Adipocyte (in vitro differentiated cells): ENCODE results near the gene RHBDL3.
"Not testable (repeated sequence)": the region's sequence is repeated elsewhere in the genome, so short reads cannot be mapped to it uniquely, and the experiment has no call there.

Experiments
- DNase-seq: peaks from one replicate; pipeline ENCODE4 v3.0.0-alpha.2; 2015; ENCODE audit warnings: low read depth
- H3K27me3 ChIP-seq: replicated peaks from 2 replicates; pipeline ENCODE4 v1.7.0; 2013; ENCODE audit warnings: mild to moderate bottlenecking, low read length, moderate library complexity; ENCODE audit not compliant: control insufficient read depth, insufficient read depth
- H3K36me3 ChIP-seq: 2 replicates; pipeline ENCODE4 v1.7.0; 2013; ENCODE audit warnings: low read length, mild to moderate bottlenecking, moderate library complexity; ENCODE audit not compliant: control insufficient read depth, insufficient read depth, severe bottlenecking
- H3K4me1 ChIP-seq: 2 replicates; pipeline ENCODE4 v1.7.0; 2013; ENCODE audit warnings: mild to moderate bottlenecking, low read length, moderate library complexity; ENCODE audit not compliant: control insufficient read depth, insufficient read depth
- H3K4me3 ChIP-seq: 2 replicates; pipeline ENCODE4 v1.7.0; 2013; ENCODE audit warnings: mild to moderate bottlenecking, low read length, moderate library complexity
- H3K9ac ChIP-seq: 2 replicates; pipeline ENCODE4 v1.7.0; 2013; ENCODE audit warnings: mild to moderate bottlenecking, low read length, moderate library complexity
- H3K9me3 ChIP-seq: 2 replicates; pipeline ENCODE4 v1.7.0; 2013; ENCODE audit warnings: mild to moderate bottlenecking, low read length, moderate library complexity; ENCODE audit not compliant: control insufficient read depth

RHBDL3 gene

DNA sequence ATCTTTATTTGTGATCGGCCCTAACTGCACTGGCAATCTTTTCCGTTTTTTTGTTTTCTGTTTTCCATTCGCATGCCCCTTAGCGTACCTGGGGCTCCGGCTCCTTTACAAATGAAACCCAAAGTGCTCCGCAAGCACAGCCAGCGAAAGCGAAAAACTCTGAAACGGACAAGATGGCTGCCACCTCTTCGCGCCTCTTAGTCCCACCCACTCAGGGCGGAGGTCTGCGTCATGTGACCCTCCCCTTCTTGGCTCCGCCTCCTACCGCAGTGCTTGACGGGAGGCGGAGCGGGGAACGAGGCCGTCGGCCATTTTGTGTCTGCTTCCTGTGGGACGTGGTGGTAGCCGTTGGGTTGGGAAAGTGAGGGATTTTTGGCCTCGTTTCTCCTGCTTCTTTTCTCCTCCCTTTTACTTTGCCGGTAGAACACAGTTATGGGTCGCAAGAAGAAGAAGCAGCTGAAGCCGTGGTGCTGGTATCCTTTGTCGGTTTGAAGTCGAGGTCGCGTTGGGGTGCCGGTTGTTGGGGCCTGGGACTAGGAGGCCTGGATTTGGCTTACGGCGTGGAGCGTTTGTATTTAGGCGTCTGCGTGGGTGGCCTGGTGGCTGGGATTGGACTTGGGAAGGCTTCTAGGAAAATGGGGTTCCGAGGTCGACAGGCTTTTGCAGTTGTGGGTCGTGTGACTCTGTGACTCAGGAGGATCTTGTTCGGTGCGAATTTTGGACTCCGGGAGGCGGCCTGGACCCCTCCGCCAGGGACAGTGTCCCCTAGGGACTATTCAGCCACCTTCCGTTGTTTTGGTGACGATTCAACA is 84.4 kb downstream of the RHBDL3 start, which contains the start of gene ZNF207:
Gene ZNF207 (plus strand): TSS at position 304 of the 812 bp plus-strand sequence. CDS start 129 bp downstream, at position 433.
- H3K27me3 ChIP-seq, result no peaks in the 10 kb centered on the region
- H3K4me3 ChIP-seq, result peak within 1 kb of the TSS; percentile 97
- H3K4me1 ChIP-seq, result peaks cover 31% of the 10 kb centered on the region
- peak; percentile 99 for DNase-seq
- H3K9ac ChIP-seq, result peak within 1 kb of the TSS; percentile 100
- H3K9me3 ChIP-seq, result no peaks in the 10 kb centered on the region
- peaks cover 22% of the 10 kb centered on the region for H3K36me3 ChIP-seq

DNA sequence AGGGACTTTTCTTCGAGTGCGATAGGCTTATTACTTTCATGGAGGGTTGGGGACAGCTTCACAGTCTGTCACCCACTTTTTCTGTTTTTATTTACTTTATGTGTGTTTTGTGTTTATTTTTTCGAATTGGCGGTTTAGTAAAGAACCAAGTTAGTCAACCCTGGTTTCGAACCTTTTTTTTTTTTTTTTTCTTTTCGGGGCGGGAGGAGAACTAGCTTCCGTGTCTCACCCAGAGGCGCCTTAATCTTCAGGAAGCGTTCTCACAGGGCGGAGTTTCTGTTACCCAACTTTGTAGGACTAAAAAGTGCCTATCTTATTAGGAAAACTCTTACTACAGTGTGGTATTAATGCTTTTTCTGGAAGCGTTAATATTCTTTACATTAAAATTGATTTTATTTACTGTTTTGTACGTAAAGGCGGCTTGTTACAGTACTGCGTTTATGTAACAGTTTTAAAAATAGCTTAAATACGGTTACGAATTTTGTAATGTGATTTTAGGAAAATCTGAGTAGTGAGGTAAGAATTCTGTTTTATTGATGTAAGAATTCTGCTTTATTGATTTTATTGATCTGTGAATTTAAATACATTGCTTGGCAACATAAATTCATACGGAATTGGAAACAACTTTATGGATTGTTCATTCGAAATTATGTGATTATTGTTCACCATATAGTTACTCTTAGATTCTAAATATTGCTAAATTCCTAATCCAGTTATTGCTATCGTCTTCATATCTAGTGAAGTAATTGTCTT is 85.2 kb downstream of the RHBDL3 start:
- H3K9me3 ChIP-seq, result no peaks in the 10 kb centered on the region
- peak; percentile 85 for DNase-seq

DNA sequence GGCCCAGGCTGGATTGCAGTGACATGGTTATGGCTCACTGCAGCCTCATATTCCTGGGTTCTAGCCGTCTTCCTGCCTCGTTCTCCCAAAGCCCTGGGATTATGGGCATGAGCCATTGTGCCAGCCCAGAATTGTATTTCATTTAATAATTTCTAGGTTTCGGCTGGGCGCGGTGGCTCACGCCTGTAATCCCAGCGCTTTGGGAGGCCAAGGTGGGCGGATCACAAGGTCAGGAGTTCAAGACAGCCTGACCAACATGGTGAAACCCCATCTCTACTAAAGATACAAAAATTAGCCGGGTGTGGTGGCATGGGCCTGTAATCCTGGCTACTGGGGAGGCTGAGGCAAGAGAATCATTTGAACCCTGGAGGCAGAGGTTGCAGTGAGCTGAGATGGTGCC is 87.1 kb downstream of the RHBDL3 start:
- Histone ChIP-seq H3K4me1 (peaks cover 51% of the 10 kb centered on the region), H3K9ac (peak overlapping the region; percentile 100), H3K4me3 (peak overlapping the region; percentile 97), H3K36me3 (peaks cover 33% of the 10 kb centered on the region)
- not testable (repeated sequence) for DNase-seq, H3K27me3 ChIP-seq, H3K9me3 ChIP-seq

More for the DNA sequence above, 85.2 kb downstream of the RHBDL3 start:
- H3K4me3 ChIP-seq, result peak overlapping the region; percentile 97
- H3K9ac ChIP-seq, result peak overlapping the region; percentile 100
- H3K27me3 ChIP-seq, result no peaks in the 10 kb centered on the region
- peaks cover 30% of the 10 kb centered on the region for H3K36me3 ChIP-seq
- peaks cover 39% of the 10 kb centered on the region for H3K4me1 ChIP-seq

GRCh38 chr17:32355649-32356377 is 90.2 kb downstream of the RHBDL3 start:
- DNase-seq, result peak; percentile 20
- Histone ChIP-seq H3K9me3 (no peaks in the 10 kb centered on the region), H3K4me1 (peaks cover 45% of the 10 kb centered on the region), H3K27me3 (no peaks in the 10 kb centered on the region), H3K36me3 (peaks cover 64% of the 10 kb centered on the region), H3K9ac (no peak overlapping the region), H3K4me3 (peak overlapping the region; percentile 44)

DNA sequence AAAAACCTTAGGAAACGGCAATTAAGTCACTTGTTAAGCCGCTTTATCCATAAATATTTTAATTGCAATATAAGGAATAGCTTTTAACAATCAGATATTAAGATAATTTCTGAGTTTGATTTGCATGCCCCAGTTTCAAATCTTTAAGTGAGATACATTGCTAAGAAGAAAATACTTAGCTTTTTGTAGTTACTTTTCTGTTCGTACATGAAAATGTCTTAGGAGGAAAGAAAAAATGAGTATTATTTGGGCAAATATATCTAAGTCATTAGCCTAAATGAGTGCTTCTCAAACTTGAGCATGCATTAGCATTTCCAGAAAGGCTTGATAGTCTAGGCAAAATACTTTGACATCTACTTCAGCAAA is 90.7 kb downstream of the RHBDL3 start:
- no peak for DNase-seq
- Histone ChIP-seq H3K9me3 (no peaks in the 10 kb centered on the region), H3K36me3 (peaks cover 69% of the 10 kb centered on the region)

DNA sequence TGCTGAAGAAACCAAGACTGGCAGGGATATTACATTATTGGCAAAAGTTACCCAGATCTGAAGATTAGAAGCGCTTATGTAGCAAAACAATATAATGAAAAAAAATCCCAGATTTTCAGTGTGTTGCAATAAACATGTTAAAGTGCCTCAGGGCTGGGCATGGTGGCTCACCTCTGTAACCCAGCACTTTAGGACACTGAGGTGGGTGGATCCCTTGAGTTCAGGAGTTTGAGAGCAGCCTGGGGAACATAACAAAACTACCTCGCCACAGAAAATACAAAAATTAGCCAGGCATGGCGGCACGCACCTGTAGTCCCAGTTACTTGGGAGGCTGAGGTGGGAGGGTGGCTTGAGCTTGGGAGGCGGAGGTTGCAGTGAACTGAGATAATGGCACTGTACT is 91.1 kb downstream of the RHBDL3 start:
- peak; percentile 79 for DNase-seq
- peaks cover 49% of the 10 kb centered on the region for H3K4me1 ChIP-seq
- H3K9me3 ChIP-seq, result no peaks in the 10 kb centered on the region
- H3K27me3 ChIP-seq, result no peaks in the 10 kb centered on the region
- H3K9ac ChIP-seq, result peak overlapping the region; percentile 9
- H3K36me3 ChIP-seq, result peaks cover 73% of the 10 kb centered on the region
- H3K4me3 ChIP-seq, result no peak overlapping the region

More for the DNA sequence above, 90.7 kb downstream of the RHBDL3 start:
- no peaks in the 10 kb centered on the region for H3K27me3 ChIP-seq
- H3K9ac ChIP-seq, result peak overlapping the region; percentile 9
- peaks cover 47% of the 10 kb centered on the region for H3K4me1 ChIP-seq
- peak overlapping the region; percentile 44 for H3K4me3 ChIP-seq

- Histone ChIP-seq H3K27me3 (no peaks in the 10 kb centered on the region), H3K36me3 (peaks cover 77% of the 10 kb centered on the region), H3K9me3 (no peaks in the 10 kb centered on the region), H3K4me3 (no peak overlapping the region), H3K4me1 (peaks cover 43% of the 10 kb centered on the region), H3K9ac (no peak overlapping the region)
- no peak for DNase-seq
These were observed 92.0 kb downstream of the RHBDL3 start for GRCh38 chr17:32357615-32358014.

GRCh38 chr17:32361270-32361669 is 95.6 kb downstream of the RHBDL3 start:
- Histone ChIP-seq H3K9ac (no peak overlapping the region), H3K9me3 (no peaks in the 10 kb centered on the region), H3K4me1 (peaks cover 11% of the 10 kb centered on the region), H3K4me3 (no peak overlapping the region), H3K36me3 (peaks cover 88% of the 10 kb centered on the region), H3K27me3 (no peaks in the 10 kb centered on the region)
- no peak for DNase-seq

GRCh38 chr17:32370426-32370825 is 104.8 kb downstream of the RHBDL3 start:
- no peak overlapping the region for H3K9ac ChIP-seq

More at GRCh38 chr17:32370426-32370825, 104.8 kb downstream of the RHBDL3 start:
- Histone ChIP-seq H3K9me3 (no peaks in the 10 kb centered on the region), H3K4me3 (no peak overlapping the region), H3K4me1 (peaks cover 5% of the 10 kb centered on the region), H3K36me3 (peaks cover 99% of the 10 kb centered on the region), H3K27me3 (no peaks in the 10 kb centered on the region)
- no peak for DNase-seq
